ENCODE results near the gene MTMR12.

DNA sequence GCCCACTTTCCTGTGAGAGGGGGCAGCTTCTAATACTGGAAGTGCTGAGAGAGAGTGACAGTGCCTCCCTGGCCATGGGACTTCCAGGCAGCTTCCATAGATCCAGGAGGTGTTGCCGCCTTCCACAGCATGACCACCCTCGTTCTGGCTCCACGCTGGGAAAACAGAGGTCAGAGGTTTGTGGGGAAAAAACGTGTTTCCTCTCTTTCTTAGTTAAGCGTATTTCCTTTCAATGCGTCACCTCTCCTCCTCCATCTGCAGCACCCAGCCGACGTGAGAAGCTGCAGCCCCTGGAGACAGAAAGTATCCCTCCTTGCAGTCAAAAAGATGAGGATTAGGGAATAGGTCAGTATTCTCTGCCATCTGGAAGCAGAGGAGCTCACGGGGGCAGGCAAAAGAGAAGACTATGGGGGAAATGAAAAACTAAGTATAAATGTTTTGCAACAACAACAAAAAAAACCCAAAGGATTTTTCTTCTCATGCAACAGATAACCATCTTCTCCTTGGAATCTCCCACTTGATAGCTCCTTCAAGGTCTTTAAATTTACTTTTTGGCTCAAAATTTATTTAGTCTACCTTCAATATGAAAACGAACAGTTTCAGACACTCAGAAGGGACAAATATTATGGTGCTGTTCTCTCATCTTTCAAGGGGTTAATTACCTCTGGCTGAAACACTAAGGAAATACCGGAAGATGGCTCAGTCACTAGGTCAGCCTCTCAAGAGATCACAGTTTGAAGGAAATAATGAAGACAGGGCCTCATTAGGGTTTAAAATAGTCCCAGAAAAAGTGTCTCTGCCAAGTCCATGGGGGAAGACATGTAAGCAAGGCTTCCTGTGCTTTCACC, 38.0 kb downstream of the MTMR12 start:
- TF ChIP-seq, protein P1, sequence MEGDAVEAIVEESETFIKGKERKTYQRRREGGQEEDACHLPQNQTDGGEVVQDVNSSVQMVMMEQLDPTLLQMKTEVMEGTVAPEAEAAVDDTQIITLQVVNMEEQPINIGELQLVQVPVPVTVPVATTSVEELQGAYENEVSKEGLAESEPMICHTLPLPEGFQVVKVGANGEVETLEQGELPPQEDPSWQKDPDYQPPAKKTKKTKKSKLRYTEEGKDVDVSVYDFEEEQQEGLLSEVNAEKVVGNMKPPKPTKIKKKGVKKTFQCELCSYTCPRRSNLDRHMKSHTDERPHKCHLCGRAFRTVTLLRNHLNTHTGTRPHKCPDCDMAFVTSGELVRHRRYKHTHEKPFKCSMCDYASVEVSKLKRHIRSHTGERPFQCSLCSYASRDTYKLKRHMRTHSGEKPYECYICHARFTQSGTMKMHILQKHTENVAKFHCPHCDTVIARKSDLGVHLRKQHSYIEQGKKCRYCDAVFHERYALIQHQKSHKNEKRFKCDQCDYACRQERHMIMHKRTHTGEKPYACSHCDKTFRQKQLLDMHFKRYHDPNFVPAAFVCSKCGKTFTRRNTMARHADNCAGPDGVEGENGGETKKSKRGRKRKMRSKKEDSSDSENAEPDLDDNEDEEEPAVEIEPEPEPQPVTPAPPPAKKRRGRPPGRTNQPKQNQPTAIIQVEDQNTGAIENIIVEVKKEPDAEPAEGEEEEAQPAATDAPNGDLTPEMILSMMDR (IDR thresholded peaks at IDR 0.05; ENCODE audit: low read depth, low read length): no peak
- no peak for TF ChIP-seq POLR2A (IDR thresholded peaks at IDR 0.05; ENCODE audit: extremely low read depth, insufficient read length)
